K562 (cell line): Measurements from ENCODE around the gene PPFIBP2. TPM values are rescaled to one million over a fixed set of nuclear protein-coding genes. Genes with fewer than 3 reads are reported as not detected.
A peak's percentile ranks its signal among the peaks of the same experiment; 100 is the strongest.

Experiments
- ATAC-seq: fragments of 200-7000 bp; cut with Tn5 transposase; 3 replicates; pipeline ENCODE4 v1.9.1; 2020; ENCODE audit warnings: moderate library complexity
- BruUV-seq: library from RNA; stranded (reverse); fragments of 400-500 nt; replicated peaks from 2 replicates; lab custom pipeline; 2021; lab: Mats Ljungman, UMichigan
- CTCF ChIA-PET: fragments of 300-600 bp; formaldehyde crosslinking; extraction: SDS; loops from one replicate; lab custom pipeline; 2021; ENCODE audit warnings: low intra/inter-chr PET ratio; lab: Yijun Ruan, JAX
- POLR2A ChIA-PET: fragments of 300-600, 350-650 bp; sonication (Branson Sonifier 250); formaldehyde crosslinking; extraction: SDS; loops from one replicate; lab custom pipeline; 2021; ENCODE audit warnings: antibody characterized with exemption, inconsistent platforms; lab: Yijun Ruan, JAX
- DNase-seq, 4 experiments: peaks; one replicate each; pipeline versions ENCODE4 v3.0.0 to v3.0.0-alpha.2; 2011 to 2018; ENCODE audit warnings: low spot score in 3 of 4, mixed read lengths in 3 of 4; ENCODE audit errors: extremely low read depth in 1 of 4
- FAIRE-seq: peaks from 2 replicates; lab custom pipeline; 2011; peaks lifted over from hg19 to GRCh38; lab: Jason Lieb, UNC
- H2AFZ ChIP-seq: 2 replicates; pipeline ENCODE4 v1.6.0; 2011; ENCODE audit warnings: low read depth, low read length, control low read depth, inconsistent platforms
- H3K27ac ChIP-seq: fragments of 200-600 bp; 3 replicates; pipeline ENCODE4 v1.8.0; 2011; ENCODE audit warnings: low read depth, mild to moderate bottlenecking, control low read depth, inconsistent platforms, low read length, moderate library complexity, mixed read lengths; ENCODE audit errors: extremely low read depth
- H3K27me3 ChIP-seq, 2 experiments: fragments of 300-600 bp in 1 of 2; 2 replicates in 1 of 2; 3 replicates in 1 of 2; pipeline versions ENCODE4 v1.6.0 to v1.8.0; 2011; ENCODE audit warnings: inconsistent platforms in 2 of 2, low read length in 2 of 2, mild to moderate bottlenecking in 1 of 2, mixed read lengths in 1 of 2, moderate library complexity in 1 of 2; ENCODE audit not compliant: control insufficient read depth in 2 of 2, insufficient read depth in 2 of 2
- H3K36me3 ChIP-seq: fragments of 300-600 bp; 3 replicates; pipeline ENCODE4 v1.8.0; 2011; ENCODE audit warnings: mild to moderate bottlenecking, low read length, inconsistent platforms; ENCODE audit not compliant: control insufficient read depth, insufficient read depth
- H3K4me1 ChIP-seq, 2 experiments: fragments of 200-600 bp in 1 of 2; replicated peaks in 1 of 2; 2 replicates in 1 of 2; 3 replicates in 1 of 2; pipeline versions ENCODE4 v1.5.1 to v1.8.0; 2011; ENCODE audit warnings: inconsistent platforms in 2 of 2, low read length in 2 of 2, mild to moderate bottlenecking in 1 of 2, mixed read lengths in 1 of 2, moderate library complexity in 1 of 2; ENCODE audit not compliant: control insufficient read depth in 2 of 2, insufficient read depth in 2 of 2
- H3K4me2 ChIP-seq: 2 replicates; pipeline ENCODE4 v1.6.1; 2011; ENCODE audit warnings: low read length, control low read depth, inconsistent platforms, mixed read lengths; ENCODE audit not compliant: insufficient read depth
- H3K4me3 ChIP-seq: fragments of 200-600 bp; sonication (generic), shearing (Covaris generic); 2 replicates; pipeline ENCODE4 v1.5.1; 2016; ENCODE audit warnings: control low read depth, inconsistent platforms
- H3K79me2 ChIP-seq: fragments of 200-600 bp; 3 replicates; pipeline ENCODE4 v1.8.0; 2011; ENCODE audit warnings: low read length, inconsistent platforms; ENCODE audit not compliant: control insufficient read depth, insufficient read depth
- H3K9ac ChIP-seq, 2 experiments: 2 replicates each; pipeline versions ENCODE4 v1.6.0 to v1.6.1; 2011; ENCODE audit warnings: low read depth in 2 of 2, low read length in 2 of 2, control low read depth in 1 of 2, inconsistent platforms in 1 of 2, mild to moderate bottlenecking in 1 of 2, mixed read lengths in 1 of 2; ENCODE audit not compliant: insufficient read depth in 1 of 2
- H3K9me1 ChIP-seq: one replicate; pipeline ENCODE4 v1.6.0; 2011; ENCODE audit warnings: inconsistent platforms, mild to moderate bottlenecking, low read length, moderate library complexity; ENCODE audit not compliant: control insufficient read depth, insufficient read depth
- H3K9me3 ChIP-seq: replicated peaks from 2 replicates; pipeline ENCODE4 v1.5.1; 2011; ENCODE audit warnings: low read depth, low read length, inconsistent platforms; ENCODE audit not compliant: control insufficient read depth, insufficient read depth
- H4K20me1 ChIP-seq: replicated peaks from 2 replicates; pipeline ENCODE4 v1.6.1; 2011; ENCODE audit warnings: low read length, inconsistent platforms, mixed read lengths; ENCODE audit not compliant: control insufficient read depth, insufficient read depth
- NFATC3 ChIP-seq: fragments of 450-650 bp; IDR thresholded peaks from 2 replicates; pipeline ENCODE4 v1.6.1; 2017; ENCODE audit warnings: mild to moderate bottlenecking
- NFIC ChIP-seq: fragments of 450-650 bp; IDR thresholded peaks from 2 replicates; pipeline ENCODE4 v1.6.1; 2017; ENCODE audit warnings: mild to moderate bottlenecking, inconsistent platforms
- NFIX ChIP-seq: fragments of 250-450 bp; sonication (Bioruptor Pico); IDR thresholded peaks from 2 replicates; pipeline ENCODE4 v1.4.0; 2020; ENCODE audit warnings: low read depth, mild to moderate bottlenecking, moderate library complexity
- SMARCA4 ChIP-seq: fragments of 450-650 bp; IDR thresholded peaks from 2 replicates; pipeline ENCODE4 v1.6.1; 2016
- SRSF9 ChIP-seq: fragments of 200-400 bp; formaldehyde crosslinking; IDR thresholded peaks from 2 replicates; pipeline ENCODE4 v1.6.1; 2017; ENCODE audit warnings: low read depth, low read length, borderline replicate concordance
- WGBS: fragments of 100-300 bp; shearing (Covaris generic); methylation state at CpG from one replicate; pipeline ENCODE4 v1.1.6; 2016; ENCODE audit warnings: low coverage, mixed read lengths; ENCODE audit not compliant: insufficient coverage; ENCODE audit errors: missing lambda C conversion rate; 5-methylcytosine and 5-hydroxymethylcytosine counted together
- in situ Hi-C: fragments of 300-500 bp; cut with MboI; formaldehyde crosslinking; loops from 4 replicates; pipeline ENCODE4 v1.15.0; 2018; ENCODE audit warnings: inconsistent platforms, mixed read lengths
- intact Hi-C: fragments of 100-400 bp; cut with micrococcal nuclease; formaldehyde crosslinking; loops from 2 replicates; pipeline ENCODE4 v1.14.2; 2022
- polyA plus RNA-seq, 8 experiments: library from polyadenylated mRNA; depleted of rRNA in 4 of 8; stranded (reverse) in 5 of 8; unstranded in 3 of 8; fragments of >200 nt; fragmentation: Nextera tagmentation in 2 of 8; fragmentation: Illumina TruSeq in 1 of 8; extraction: Ambion mirVana in 2 of 8; extraction: Trizol in 1 of 8; gene quantifications; 2 replicates each; pipeline versions ENCODE4 v1.2.1 to v1.2.3, GENCODE V29; 2011 to 2014; ENCODE audit warnings: inconsistent platforms in 1 of 8, missing spikeins in 1 of 8
- total RNA-seq, 7 experiments: library from RNA; depleted of rRNA in 6 of 7; stranded (reverse); fragments of >200 nt in 6 of 7; fragmentation: Illumina TruSeq in 2 of 7; extraction: Trizol in 2 of 7; gene quantifications; 2 replicates each; pipeline versions ENCODE4 v1.2.1 to v1.2.3, GENCODE V29; 2011 to 2021; ENCODE audit warnings: low replicate concordance in 1 of 7
- TF ChIP-seq, protein P1 (sequence below): fragments of 450-650 bp; IDR thresholded peaks from 2 replicates; pipeline ENCODE4 v1.6.1; 2017; ENCODE audit warnings: mild to moderate bottlenecking, moderate library complexity
- TF ChIP-seq, protein P2 (sequence below): fragments of 250-450 bp; sonication (Bioruptor Pico); IDR thresholded peaks from 2 replicates; pipeline ENCODE4 v1.5.0; 2022; ENCODE audit warnings: mild to moderate bottlenecking
- TF ChIP-seq, protein P3 (sequence below): fragments of 250-450 bp; sonication (Bioruptor Pico); IDR thresholded peaks from 2 replicates; pipeline ENCODE4 v1.8.0; 2021; ENCODE audit warnings: moderate library complexity, mild to moderate bottlenecking, inconsistent platforms

The PPFIBP2 gene
- total and polyA plus RNA-seq, 9 of the 15 experiments (the other 6 are each of a cell fraction or from before 2014, with no cell fraction given): 0.18 to 3.4 (median 1.2) TPM

DNA sequence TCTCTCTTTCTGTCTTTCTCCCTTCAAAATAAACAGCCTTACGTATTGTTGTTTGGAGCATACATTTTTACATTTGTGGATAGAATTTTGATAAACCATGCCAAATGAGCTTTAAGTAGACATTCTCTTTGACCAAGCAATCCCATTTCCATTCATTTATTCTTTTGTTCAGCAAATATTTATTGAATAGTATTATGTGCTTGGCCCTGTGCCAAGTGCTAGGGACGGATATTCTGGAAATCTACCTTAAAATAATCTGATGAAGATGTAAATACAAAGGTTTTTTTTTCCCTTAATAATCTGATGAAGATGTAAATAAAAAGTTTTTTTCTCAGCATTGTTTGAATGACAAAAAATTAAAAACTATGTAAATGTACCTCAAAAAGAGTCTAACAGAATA, 26.4 kb upstream of the PPFIBP2 start:
- Histone ChIP-seq H3K27ac (no peak overlapping the region), H3K4me1 (no peaks in the 10 kb centered on the region), H3K9ac (no peak overlapping the region), H3K36me3 (no peaks in the 10 kb centered on the region), H3K4me2 (no peak overlapping the region), H3K9me1 (no peaks in the 10 kb centered on the region), H2AFZ (no peak overlapping the region), H3K79me2 (no peaks in the 10 kb centered on the region), H3K4me3 (no peak overlapping the region), H3K9me3 (no peaks in the 10 kb centered on the region), H4K20me1 (no peaks in the 10 kb centered on the region; the same call in 1 of the 2 replicates), H3K27me3 (peaks cover 4 to 21% of the 10 kb centered on the region in 2 experiments; a peak in 2 of 5 replicates)
- DNase-seq (no peak), ATAC-seq (no peak), FAIRE-seq (no peak)
- CTCF ChIA-PET: no interaction called here
- 0% methylated on average over 2 of the region's 2 CpGs for WGBS
- in situ Hi-C loops (no loop called here), intact Hi-C loops (no loop called here)
- POLR2A ChIA-PET: no interaction called here
- no peak for TF ChIP-seq SMARCA4
- TF ChIP-seq SRSF9: no peak
- TF ChIP-seq, protein P1, sequence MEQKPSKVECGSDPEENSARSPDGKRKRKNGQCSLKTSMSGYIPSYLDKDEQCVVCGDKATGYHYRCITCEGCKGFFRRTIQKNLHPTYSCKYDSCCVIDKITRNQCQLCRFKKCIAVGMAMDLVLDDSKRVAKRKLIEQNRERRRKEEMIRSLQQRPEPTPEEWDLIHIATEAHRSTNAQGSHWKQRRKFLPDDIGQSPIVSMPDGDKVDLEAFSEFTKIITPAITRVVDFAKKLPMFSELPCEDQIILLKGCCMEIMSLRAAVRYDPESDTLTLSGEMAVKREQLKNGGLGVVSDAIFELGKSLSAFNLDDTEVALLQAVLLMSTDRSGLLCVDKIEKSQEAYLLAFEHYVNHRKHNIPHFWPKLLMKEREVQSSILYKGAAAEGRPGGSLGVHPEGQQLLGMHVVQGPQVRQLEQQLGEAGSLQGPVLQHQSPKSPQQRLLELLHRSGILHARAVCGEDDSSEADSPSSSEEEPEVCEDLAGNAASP: no peak
- TF ChIP-seq NFATC3: no peak
- TF ChIP-seq NFIX (CRISPR knock-in tag): peak; percentile 81
- TF ChIP-seq, protein P2, sequence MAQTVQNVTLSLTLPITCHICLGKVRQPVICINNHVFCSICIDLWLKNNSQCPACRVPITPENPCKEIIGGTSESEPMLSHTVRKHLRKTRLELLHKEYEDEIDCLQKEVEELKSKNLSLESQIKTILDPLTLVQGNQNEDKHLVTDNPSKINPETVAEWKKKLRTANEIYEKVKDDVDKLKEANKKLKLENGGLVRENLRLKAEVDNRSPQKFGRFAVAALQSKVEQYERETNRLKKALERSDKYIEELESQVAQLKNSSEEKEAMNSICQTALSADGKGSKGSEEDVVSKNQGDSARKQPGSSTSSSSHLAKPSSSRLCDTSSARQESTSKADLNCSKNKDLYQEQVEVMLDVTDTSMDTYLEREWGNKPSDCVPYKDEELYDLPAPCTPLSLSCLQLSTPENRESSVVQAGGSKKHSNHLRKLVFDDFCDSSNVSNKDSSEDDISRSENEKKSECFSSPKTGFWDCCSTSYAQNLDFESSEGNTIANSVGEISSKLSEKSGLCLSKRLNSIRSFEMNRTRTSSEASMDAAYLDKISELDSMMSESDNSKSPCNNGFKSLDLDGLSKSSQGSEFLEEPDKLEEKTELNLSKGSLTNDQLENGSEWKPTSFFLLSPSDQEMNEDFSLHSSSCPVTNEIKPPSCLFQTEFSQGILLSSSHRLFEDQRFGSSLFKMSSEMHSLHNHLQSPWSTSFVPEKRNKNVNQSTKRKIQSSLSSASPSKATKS (CRISPR knock-in tag): no peak
- TF ChIP-seq, protein P3, sequence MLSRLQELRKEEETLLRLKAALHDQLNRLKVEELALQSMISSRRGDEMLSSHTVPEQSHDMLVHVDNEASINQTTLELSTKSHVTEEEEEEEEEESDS (CRISPR knock-in tag): no peak
- peak; percentile 87 for TF ChIP-seq NFIC
- BruUV-seq: no TSS peak
